GM13977 (cell line): ENCODE data around the gene ZNF440.
"Not testable (repeated sequence)": the region's sequence is repeated elsewhere in the genome, so short reads cannot be mapped to it uniquely, and the experiment has no call there.

ENCODE experiments used
- DNase-seq: peaks from one replicate; pipeline ENCODE4 v3.0.0; 2012; ENCODE audit warnings: low spot score
- CTCF ChIP-seq: IDR thresholded peaks from 2 replicates; pipeline ENCODE4 v1.5.1; 2012; ENCODE audit warnings: mild to moderate bottlenecking, control low read depth; ENCODE audit not compliant: insufficient read depth; ENCODE audit errors: extremely low read depth, missing control alignments
- in situ Hi-C: fragments of 300-500 bp; cut with MboI; formaldehyde crosslinking; loops from one replicate; pipeline ENCODE4 v1.12.0; 2022; ENCODE audit warnings: low sequenced_read_pairs, low pct_unique_long_range_greater_than_20kb, mixed read lengths, inconsistent platforms; ENCODE audit not compliant: unreplicated experiment

The ZNF440 gene

DNA sequence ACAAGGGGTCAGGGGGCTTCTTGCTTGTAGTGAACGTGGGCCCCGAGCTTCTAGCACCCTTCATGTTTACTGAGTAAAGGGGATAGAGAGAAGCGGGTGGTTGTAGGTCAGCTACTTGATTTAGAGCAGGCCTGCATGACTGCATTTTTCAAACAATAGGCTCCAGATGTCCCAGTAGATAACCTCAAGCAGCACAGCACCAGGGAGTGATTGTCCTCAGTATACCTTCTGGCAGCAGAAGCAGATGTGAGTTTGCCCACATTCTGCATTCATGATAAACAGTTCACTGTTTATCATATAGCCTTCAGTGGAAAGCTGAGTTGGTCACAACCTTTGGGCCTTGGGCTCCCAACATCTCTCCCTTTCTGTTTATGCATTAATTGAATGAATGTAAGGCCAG, 39.3 kb downstream of the ZNF440 start:
- DNase-seq = no peak
- no peak for TF ChIP-seq CTCF
- in situ Hi-C loops = no loop called here

DNA sequence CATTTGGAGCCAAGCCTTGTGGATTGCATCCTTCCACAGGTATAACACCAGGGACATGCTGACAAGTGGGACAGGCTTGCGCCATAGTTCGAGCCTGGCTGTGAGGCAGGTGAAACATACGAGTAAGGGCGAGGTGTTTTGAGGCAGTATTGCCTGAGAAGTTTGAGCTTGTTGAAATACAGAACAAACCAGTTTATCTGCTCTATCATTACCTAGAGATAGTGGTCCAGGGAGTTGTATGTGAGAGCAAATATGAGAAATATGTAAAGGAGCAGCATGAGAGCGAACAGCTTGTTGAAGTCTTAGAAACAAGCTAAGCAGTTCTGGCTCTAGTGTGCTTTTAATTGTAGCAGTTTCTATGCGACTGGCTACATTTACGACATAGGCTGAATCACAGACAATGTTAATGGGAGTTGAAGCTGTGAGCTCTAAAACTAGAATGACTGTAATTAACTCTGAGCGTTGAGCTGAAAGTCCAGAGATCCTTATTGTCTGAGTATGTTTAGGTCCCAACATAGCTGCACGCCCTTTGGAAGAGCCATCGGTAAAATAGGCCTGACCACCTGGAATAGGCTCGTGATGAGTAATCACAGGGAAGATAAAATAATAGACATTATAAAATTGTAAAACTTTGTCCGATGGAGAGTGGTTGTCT, 42.6 kb downstream of the ZNF440 start:
- no peak for DNase-seq
- TF ChIP-seq CTCF = no peak
- in situ Hi-C loops = no loop called here

DNA sequence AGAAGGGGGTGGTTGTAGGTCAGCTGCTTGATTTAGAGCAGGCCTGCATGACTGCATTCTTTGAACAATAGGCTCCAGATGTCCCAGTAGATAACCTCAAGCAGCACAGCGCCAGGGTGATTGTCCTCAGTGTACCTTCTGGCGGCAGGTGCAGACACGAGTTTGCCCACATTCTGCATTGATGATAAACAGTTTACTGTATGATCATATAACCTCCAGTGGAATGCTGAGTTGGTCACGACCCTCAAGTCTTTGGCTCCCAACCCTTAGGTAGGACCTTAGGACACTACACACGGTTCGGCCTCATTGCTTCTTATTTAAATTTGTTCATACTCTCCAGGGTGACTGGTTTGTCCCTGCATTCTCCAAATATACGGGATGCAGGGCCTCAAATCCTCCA, 46.6 kb downstream of the ZNF440 start:
- no peak for TF ChIP-seq CTCF
- in situ Hi-C loops = no loop called here
- no peak for DNase-seq

GRCh38 chr19:11861301-11861700, 47.2 kb downstream of the ZNF440 start:
- no peak for TF ChIP-seq CTCF
- DNase-seq = no peak
- in situ Hi-C loops = no loop called here

DNA sequence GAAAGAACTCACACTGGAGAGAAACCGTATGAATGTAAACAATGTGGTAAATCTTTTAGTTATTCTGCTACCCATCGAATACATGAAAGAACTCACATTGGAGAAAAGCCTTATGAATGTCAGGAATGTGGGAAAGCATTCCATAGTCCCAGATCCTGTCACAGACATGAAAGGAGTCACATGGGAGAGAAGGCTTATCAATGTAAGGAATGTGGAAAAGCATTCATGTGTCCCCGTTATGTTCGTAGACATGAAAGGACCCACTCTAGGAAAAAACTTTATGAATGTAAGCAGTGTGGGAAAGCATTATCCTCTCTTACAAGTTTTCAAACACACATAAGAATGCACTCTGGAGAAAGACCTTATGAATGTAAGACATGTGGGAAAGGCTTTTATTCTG, 53.7 kb downstream of the ZNF440 start:
- DNase-seq, in situ Hi-C loops: not testable (repeated sequence)

- in situ Hi-C loops = no loop called here
- no peak for TF ChIP-seq CTCF
- no peak for DNase-seq
These were observed 54.1 kb downstream of the ZNF440 start for GRCh38 chr19:11868188-11868587.

DNA sequence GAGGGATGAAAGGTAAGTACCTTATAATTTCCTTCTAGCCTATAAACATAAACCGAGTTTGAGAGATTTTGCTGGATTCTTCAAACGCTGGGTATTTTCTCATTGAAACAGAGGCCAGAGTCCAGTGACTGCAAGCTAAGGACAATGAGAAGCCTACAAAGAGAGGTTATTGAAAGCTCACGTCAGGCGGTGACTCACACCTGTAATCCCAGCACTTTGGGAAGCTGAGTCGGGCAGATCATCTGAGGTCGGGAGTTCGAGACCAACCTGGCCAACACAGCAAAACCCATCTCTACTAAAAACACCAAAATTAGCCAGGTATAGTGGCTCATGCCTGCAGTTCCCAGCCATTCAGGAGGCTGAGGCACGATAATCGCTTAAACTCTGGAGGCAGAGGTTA, 58.6 kb downstream of the ZNF440 start:
- DNase-seq = no peak
- in situ Hi-C loops = no loop called here
- no peak for TF ChIP-seq CTCF
